ENCODE measurements around the gene AHI1. TPM values are rescaled to one million over a fixed set of nuclear protein-coding genes. Genes with fewer than 3 reads are reported as not detected.
"Not testable (repeated sequence)": the region's sequence is repeated elsewhere in the genome, so short reads cannot be mapped to it uniquely, and the experiment has no call there.

AHI1 gene
- total and polyA plus RNA-seq, 5 donors = 5.9 to 30.7 (median 16.0) TPM

- 75% methylated on average over 6 of the region's 6 CpGs for WGBS
- ATAC-seq (no peak), DNase-seq (no peak)
- H3K4me1 ChIP-seq (ENCODE audit: control insufficient read depth, insufficient read depth, low read length) = no peaks in the 10 kb centered on the region
- H3K27me3 ChIP-seq (ENCODE audit: control insufficient read depth, insufficient read depth) = no peaks in the 10 kb centered on the region
- H3K27ac ChIP-seq (ENCODE audit: low read length) = no peak overlapping the region
- no peak overlapping the region for H3K4me3 ChIP-seq (ENCODE audit: low read length)
- intact Hi-C loops (cut with DNase I) = no loop called here
- no peaks in the 10 kb centered on the region for H3K9me3 ChIP-seq (ENCODE audit: control insufficient read depth, low read length)
Measured at GRCh38 chr6:135258970-135259369, 238.6 kb downstream of the AHI1 start.

GRCh38 chr6:135257631-135258405, 239.7 kb downstream of the AHI1 start:
- Histone ChIP-seq H3K27me3 (ENCODE audit: control insufficient read depth, insufficient read depth) (no peaks in the 10 kb centered on the region), H3K27ac (ENCODE audit: low read length) (no peak overlapping the region), H3K4me3 (ENCODE audit: low read length) (no peak overlapping the region), H3K4me1 (ENCODE audit: control insufficient read depth, insufficient read depth, low read length) (no peaks in the 10 kb centered on the region), H3K9me3 (ENCODE audit: control insufficient read depth, low read length) (no peaks in the 10 kb centered on the region)
- intact Hi-C loops (cut with DNase I) = no loop called here
- DNase-seq (no peak), ATAC-seq (no peak)
- 56% methylated on average over 2 of the region's 2 CpGs for WGBS

- H3K4me1 ChIP-seq (ENCODE audit: control insufficient read depth, insufficient read depth, low read length) = no peaks in the 10 kb centered on the region
- no peak overlapping the region for H3K27ac ChIP-seq (ENCODE audit: low read length)
- DNase-seq (no peak), ATAC-seq (no peak)
- WGBS = 70% methylated on average over 4 of the region's 4 CpGs
- H3K4me3 ChIP-seq (ENCODE audit: low read length) = no peak overlapping the region
- H3K27me3 ChIP-seq (ENCODE audit: control insufficient read depth, insufficient read depth) = no peaks in the 10 kb centered on the region
- H3K9me3 ChIP-seq (ENCODE audit: control insufficient read depth, low read length) = no peaks in the 10 kb centered on the region
- intact Hi-C loops (cut with DNase I) = no loop called here
Measured at GRCh38 chr6:135256866-135257265, 240.7 kb downstream of the AHI1 start.

- intact Hi-C loops (cut with DNase I) = no loop called here
- WGBS = 50% methylated on average over 1 of the region's 1 CpG
- Histone ChIP-seq H3K27me3 (ENCODE audit: control insufficient read depth, insufficient read depth) (no peaks in the 10 kb centered on the region), H3K9me3 (ENCODE audit: control insufficient read depth, low read length) (no peaks in the 10 kb centered on the region), H3K27ac (ENCODE audit: low read length) (no peak overlapping the region), H3K4me3 (ENCODE audit: low read length) (no peak overlapping the region), H3K4me1 (ENCODE audit: control insufficient read depth, insufficient read depth, low read length) (no peaks in the 10 kb centered on the region)
- no peak for ATAC-seq
- DNase-seq = no peak
Measured at GRCh38 chr6:135254471-135254870, 243.1 kb downstream of the AHI1 start.

GRCh38 chr6:135251498-135252441, 245.8 kb downstream of the AHI1 start:
- H3K4me3 ChIP-seq (ENCODE audit: low read length) = no peak overlapping the region
- no peaks in the 10 kb centered on the region for H3K9me3 ChIP-seq (ENCODE audit: control insufficient read depth, low read length)
- H3K4me1 ChIP-seq (ENCODE audit: control insufficient read depth, insufficient read depth, low read length) = no peaks in the 10 kb centered on the region
- DNase-seq (no peak), ATAC-seq (no peak)
- H3K27me3 ChIP-seq (ENCODE audit: control insufficient read depth, insufficient read depth) = no peaks in the 10 kb centered on the region
- 66% methylated on average over 13 of the region's 13 CpGs for WGBS
- no peak overlapping the region for H3K27ac ChIP-seq (ENCODE audit: low read length)
- intact Hi-C loops (cut with DNase I) = no loop called here

GRCh38 chr6:135250751-135251497, 246.6 kb downstream of the AHI1 start:
- no peak for DNase-seq
- intact Hi-C loops (cut with DNase I) = no loop called here
- Histone ChIP-seq H3K27me3 (ENCODE audit: control insufficient read depth, insufficient read depth) (no peaks in the 10 kb centered on the region), H3K9me3 (ENCODE audit: control insufficient read depth, low read length) (no peaks in the 10 kb centered on the region), H3K4me3 (ENCODE audit: low read length) (no peak overlapping the region), H3K27ac (ENCODE audit: low read length) (no peak overlapping the region), H3K4me1 (ENCODE audit: control insufficient read depth, insufficient read depth, low read length) (no peaks in the 10 kb centered on the region)
- ATAC-seq = no peak
- 88% methylated on average over 9 of the region's 9 CpGs for WGBS

GRCh38 chr6:135250234-135250633, 247.3 kb downstream of the AHI1 start:
- intact Hi-C loops (cut with DNase I) = no loop called here
- no peak for DNase-seq
- Histone ChIP-seq H3K4me3 (ENCODE audit: low read length) (no peak overlapping the region), H3K27me3 (ENCODE audit: control insufficient read depth, insufficient read depth) (no peaks in the 10 kb centered on the region), H3K4me1 (ENCODE audit: control insufficient read depth, insufficient read depth, low read length) (no peaks in the 10 kb centered on the region), H3K27ac (ENCODE audit: low read length) (no peak overlapping the region), H3K9me3 (ENCODE audit: control insufficient read depth, low read length) (no peaks in the 10 kb centered on the region)
- WGBS = 87% methylated on average over 9 of the region's 9 CpGs
- no peak for ATAC-seq

- H3K9me3 ChIP-seq (ENCODE audit: control insufficient read depth, low read length); intact Hi-C loops (cut with DNase I); H3K4me1 ChIP-seq (ENCODE audit: control insufficient read depth, insufficient read depth, low read length); H3K27me3 ChIP-seq (ENCODE audit: control insufficient read depth, insufficient read depth); ATAC-seq; DNase-seq; H3K4me3 ChIP-seq (ENCODE audit: low read length); H3K27ac ChIP-seq (ENCODE audit: low read length): not testable (repeated sequence)
- 88% methylated on average over 8 of the region's 8 CpGs for WGBS
Measured at GRCh38 chr6:135246412-135247012, 251.0 kb downstream of the AHI1 start.

- intact Hi-C loops (cut with DNase I) = no loop called here
- Histone ChIP-seq H3K27ac (ENCODE audit: low read length) (no peak overlapping the region), H3K27me3 (ENCODE audit: control insufficient read depth, insufficient read depth) (no peaks in the 10 kb centered on the region), H3K4me3 (ENCODE audit: low read length) (no peak overlapping the region), H3K9me3 (ENCODE audit: control insufficient read depth, low read length) (no peaks in the 10 kb centered on the region), H3K4me1 (ENCODE audit: control insufficient read depth, insufficient read depth, low read length) (no peaks in the 10 kb centered on the region)
- DNase-seq = no peak
- 92% methylated on average over 6 of the region's 6 CpGs for WGBS
- no peak for ATAC-seq
Measured at GRCh38 chr6:135244805-135245204, 252.7 kb downstream of the AHI1 start.

- no peaks in the 10 kb centered on the region for H3K27me3 ChIP-seq (ENCODE audit: control insufficient read depth, insufficient read depth)
- intact Hi-C loops (cut with DNase I) = no loop called here
- no peak overlapping the region for H3K4me3 ChIP-seq (ENCODE audit: low read length)
- H3K9me3 ChIP-seq (ENCODE audit: control insufficient read depth, low read length) = no peaks in the 10 kb centered on the region
- no peaks in the 10 kb centered on the region for H3K4me1 ChIP-seq (ENCODE audit: control insufficient read depth, insufficient read depth, low read length)
- DNase-seq (no peak), ATAC-seq (no peak)
- 82% methylated on average over 7 of the region's 7 CpGs for WGBS
- no peak overlapping the region for H3K27ac ChIP-seq (ENCODE audit: low read length)
Measured at GRCh38 chr6:135243871-135244796, 253.4 kb downstream of the AHI1 start.

Measured in right cardiac atrium (tissue), 5 donors.